ENCODE data around the gene SOX30.

SOX30 gene

GRCh38 chr5:157607371-157608161 lies 44.7 kb downstream of the SOX30 start:
- FAIRE-seq: no peak

GRCh38 chr5:157606046-157606445 lies 46.2 kb downstream of the SOX30 start:
- FAIRE-seq: no peak

- no peak for FAIRE-seq
These were observed 48.7 kb downstream of the SOX30 start for GRCh38 chr5:157603333-157604190.

- no peak for FAIRE-seq
These were observed 49.7 kb downstream of the SOX30 start for GRCh38 chr5:157602505-157602904.

- FAIRE-seq: no peak
These were observed 52.0 kb downstream of the SOX30 start for GRCh38 chr5:157600252-157600651.

GRCh38 chr5:157599565-157599964 lies 52.7 kb downstream of the SOX30 start:
- no peak for FAIRE-seq

GRCh38 chr5:157598350-157598936 lies 53.8 kb downstream of the SOX30 start:
- no peak for FAIRE-seq

- no peak for FAIRE-seq
These were observed 55.0 kb downstream of the SOX30 start for GRCh38 chr5:157597277-157597676.

- FAIRE-seq: no peak
These were observed 55.8 kb downstream of the SOX30 start for GRCh38 chr5:157596487-157596886.

GRCh38 chr5:157594675-157595459 lies 57.4 kb downstream of the SOX30 start:
- no peak for FAIRE-seq

GRCh38 chr5:157594257-157594656 lies 58.0 kb downstream of the SOX30 start:
- FAIRE-seq: no peak

GRCh38 chr5:157593052-157593757 lies 59.0 kb downstream of the SOX30 start:
- no peak for FAIRE-seq

- no peak for FAIRE-seq
These were observed 59.6 kb downstream of the SOX30 start for GRCh38 chr5:157592594-157592993.

- no peak for FAIRE-seq
These were observed 61.8 kb downstream of the SOX30 start for GRCh38 chr5:157590478-157590877.

- no peak for FAIRE-seq
These were observed 67.6 kb downstream of the SOX30 start for GRCh38 chr5:157584628-157585027.

GRCh38 chr5:157582731-157583620 lies 69.3 kb downstream of the SOX30 start:
- FAIRE-seq: no peak

GRCh38 chr5:157581901-157582300 lies 70.3 kb downstream of the SOX30 start:
- no peak for FAIRE-seq

GRCh38 chr5:157578079-157578780 lies 74.0 kb downstream of the SOX30 start:
- FAIRE-seq: no peak

GRCh38 chr5:157576678-157577077 lies 75.6 kb downstream of the SOX30 start:
- no peak for FAIRE-seq

Data from G401.6 (cell line).